SU-DHL-6 (cell line): ENCODE data around the gene CACNB2.

Experiments used
- H2AFZ ChIP-seq: fragments of 200-600 bp; sonication (generic); 2 replicates; pipeline ENCODE4 v1.6.1; 2014; ENCODE audit warnings: low read depth, mild to moderate bottlenecking, moderate library complexity, mixed read lengths, antibody characterized with exemption, low read length; ENCODE audit not compliant: severe bottlenecking
- H3F3A ChIP-seq: fragments of 200-600 bp; shearing (Covaris generic); 2 replicates; pipeline ENCODE4 v1.6.0; 2016; ENCODE audit warnings: antibody characterized with exemption, mild to moderate bottlenecking; ENCODE audit not compliant: insufficient read depth
- H3K27ac ChIP-seq: fragments of 200-600 bp; sonication (generic); 2 replicates; pipeline ENCODE4 v1.5.1; 2016; ENCODE audit warnings: low read depth, mild to moderate bottlenecking, low read length, moderate library complexity, mixed read lengths
- H3K27me3 ChIP-seq: fragments of 200-600 bp; sonication (generic), shearing (Covaris generic); 2 replicates; pipeline ENCODE4 v1.6.0; 2014; ENCODE audit warnings: mild to moderate bottlenecking, low read length
- H3K36me3 ChIP-seq: fragments of 200-600 bp; sonication (generic); 2 replicates; pipeline ENCODE4 v1.6.1; 2014; ENCODE audit warnings: mild to moderate bottlenecking, low read length, mixed read lengths
- H3K4me2 ChIP-seq: fragments of 300-600, 200-600 bp; shearing (Covaris generic), sonication (generic); 2 replicates; pipeline ENCODE4 v1.6.0; 2014; ENCODE audit warnings: low read length, low read depth, mild to moderate bottlenecking; ENCODE audit not compliant: poor library complexity, severe bottlenecking
- H3K4me3 ChIP-seq: fragments of 200-600 bp; sonication (generic); 2 replicates; pipeline ENCODE4 v1.5.1; 2014; ENCODE audit warnings: antibody characterized with exemption, low read length, mild to moderate bottlenecking, mixed read lengths; ENCODE audit not compliant: insufficient read depth, poor library complexity, severe bottlenecking
- H3K79me2 ChIP-seq: fragments of 200-600 bp; sonication (generic); 2 replicates; pipeline ENCODE4 v1.6.1; 2014; ENCODE audit warnings: mild to moderate bottlenecking, low read length, moderate library complexity; ENCODE audit not compliant: insufficient read depth
- H3K9ac ChIP-seq: fragments of 200-600 bp; sonication (generic); 2 replicates; pipeline ENCODE4 v1.7.0; 2014; ENCODE audit warnings: mild to moderate bottlenecking, low read length
- H3K9me2 ChIP-seq: fragments of 200-600 bp; sonication (generic); replicated peaks from 2 replicates; pipeline ENCODE4 v1.6.1; 2014; ENCODE audit warnings: low read length; ENCODE audit not compliant: insufficient read depth
- H3K9me3 ChIP-seq: fragments of 200-600 bp; sonication (generic); 2 replicates; pipeline ENCODE4 v1.6.1; 2014; ENCODE audit warnings: low read length, mixed read lengths; ENCODE audit not compliant: insufficient read depth
- H4K20me1 ChIP-seq: fragments of 200-600 bp; sonication (generic); 2 replicates; pipeline ENCODE4 v1.6.1; 2014; ENCODE audit warnings: low read depth, mild to moderate bottlenecking, antibody characterized with exemption, low read length, moderate library complexity, mixed read lengths
- CTCF ChIP-seq: fragments of 200-600 bp; sonication (generic); IDR thresholded peaks from one replicate; pipeline ENCODE4 v1.5.1; 2017; ENCODE audit warnings: antibody characterized with exemption, mild to moderate bottlenecking, low read length, moderate library complexity; ENCODE audit not compliant: insufficient read depth, poor library complexity, severe bottlenecking
- EZH2phosphoT487 ChIP-seq: fragments of 200-600 bp; sonication (generic), shearing (Covaris generic); conservative IDR thresholded peaks from 2 replicates; pipeline ENCODE4 v1.6.1; 2018; ENCODE audit warnings: mild to moderate bottlenecking, antibody characterized with exemption, low read length, moderate library complexity, mixed read lengths

Gene CACNB2

GRCh38 chr10:18528292-18528691 lies 388.1 kb downstream of the CACNB2 start:
- TF ChIP-seq CTCF (no peak), EZH2phosphoT487 (no peak)
- no peaks in the 10 kb centered on the region for H3K9me3 ChIP-seq
- no peak overlapping the region for H2AFZ ChIP-seq
- no peak overlapping the region for H3K4me2 ChIP-seq
- no peaks in the 10 kb centered on the region for H3K27me3 ChIP-seq
- H3F3A ChIP-seq = no peaks in the 10 kb centered on the region
- 0 out of 2 replicates have a peak, but pooled peaks cover 3% of the 10 kb centered on the region for H3K36me3 ChIP-seq
- no peaks in the 10 kb centered on the region for H3K79me2 ChIP-seq
- H3K9me2 ChIP-seq = no peaks in the 10 kb centered on the region
- no peak overlapping the region for H3K27ac ChIP-seq
- no peak overlapping the region for H3K9ac ChIP-seq
- no peak overlapping the region for H3K4me3 ChIP-seq
- H4K20me1 ChIP-seq = no peaks in the 10 kb centered on the region

- Histone ChIP-seq H3K36me3 (0 out of 2 replicates have a peak, but pooled peaks cover 3% of the 10 kb centered on the region), H3K9me3 (no peaks in the 10 kb centered on the region), H3F3A (no peaks in the 10 kb centered on the region), H2AFZ (no peak overlapping the region), H3K4me3 (no peak overlapping the region), H3K79me2 (no peaks in the 10 kb centered on the region), H3K9ac (no peak overlapping the region), H3K27ac (no peak overlapping the region), H4K20me1 (no peaks in the 10 kb centered on the region), H3K4me2 (no peak overlapping the region), H3K27me3 (no peaks in the 10 kb centered on the region), H3K9me2 (no peaks in the 10 kb centered on the region)
- TF ChIP-seq EZH2phosphoT487 (no peak), CTCF (no peak)
These were observed 392.8 kb downstream of the CACNB2 start for GRCh38 chr10:18532881-18533535.

- no peaks in the 10 kb centered on the region for H3K9me3 ChIP-seq
- no peaks in the 10 kb centered on the region for H4K20me1 ChIP-seq
- no peak for TF ChIP-seq EZH2phosphoT487
- TF ChIP-seq CTCF = no peak
- H3K27me3 ChIP-seq = no peaks in the 10 kb centered on the region
- H3K27ac ChIP-seq = no peak overlapping the region
- no peak overlapping the region for H3K4me3 ChIP-seq
- no peaks in the 10 kb centered on the region for H3K9me2 ChIP-seq
- no peak overlapping the region for H3K9ac ChIP-seq
- H3K4me2 ChIP-seq = no peak overlapping the region
- 0 out of 2 replicates have a peak, but pooled peaks cover 3% of the 10 kb centered on the region for H3K36me3 ChIP-seq
- H3F3A ChIP-seq = no peaks in the 10 kb centered on the region
- H3K79me2 ChIP-seq = no peaks in the 10 kb centered on the region
- H2AFZ ChIP-seq = no peak overlapping the region
These were observed 393.7 kb downstream of the CACNB2 start for GRCh38 chr10:18533896-18534295.
